Gastrocnemius medialis (tissue), 4 donors: ENCODE results near the gene OR5D16. TPM values are rescaled to one million over a fixed set of nuclear protein-coding genes. Genes with fewer than 3 reads are reported as not detected.

Experiments used
- total RNA-seq, 4 donors: library from RNA; depleted of rRNA; stranded (reverse); fragments of >200 nt; gene quantifications; one replicate each; pipeline versions ENCODE4 v1.1.0 to v1.2.3, GENCODE V29; 2016

Gene OR5D16
- total RNA-seq, 4 donors from 2014 or later: not detected

Other genes with a start within 250 kb of the OR5D16 start
- not detected for gene OR4C11, start 231.1 kb upstream of the OR5D16 start, total RNA-seq
- gene OR4P4, start 203.6 kb upstream of the OR5D16 start, total RNA-seq: not detected
- gene OR4S2, start 190.4 kb upstream of the OR5D16 start, total RNA-seq: not detected
- gene OR4C6, start 176.6 kb upstream of the OR5D16 start, total RNA-seq: not detected
- gene OR5D13, start 65.3 kb upstream of the OR5D16 start, total RNA-seq: not detected
- not detected for gene OR5D14, start 43.2 kb upstream of the OR5D16 start, total RNA-seq
- not detected for gene OR5L1, start 27.4 kb upstream of the OR5D16 start, total RNA-seq
- not detected for gene OR5D18, start 19.1 kb upstream of the OR5D16 start, total RNA-seq
- not detected for gene OR5L2, start 11.5 kb upstream of the OR5D16 start, total RNA-seq
- gene TRIM51, start 44.5 kb downstream of the OR5D16 start, total RNA-seq: not detected
- not detected for gene OR5W2, start 75.8 kb downstream of the OR5D16 start, total RNA-seq
- gene OR5I1, start 97.6 kb downstream of the OR5D16 start, total RNA-seq: not detected
- not detected for gene OR10AG1, start 131.2 kb downstream of the OR5D16 start, total RNA-seq
- gene OR5F1, start 155.9 kb downstream of the OR5D16 start, total RNA-seq: not detected
- gene OR5AS1, start 188.9 kb downstream of the OR5D16 start, total RNA-seq: not detected